ENCODE measurements around the gene SLC4A5. TPM values are rescaled to one million over a fixed set of nuclear protein-coding genes. Genes with fewer than 3 reads are reported as not detected.

The SLC4A5 gene
- total and polyA plus RNA-seq, 8 donors, result 0.12 to 4.8 (median 0.58) TPM; not detected in 1

DNA sequence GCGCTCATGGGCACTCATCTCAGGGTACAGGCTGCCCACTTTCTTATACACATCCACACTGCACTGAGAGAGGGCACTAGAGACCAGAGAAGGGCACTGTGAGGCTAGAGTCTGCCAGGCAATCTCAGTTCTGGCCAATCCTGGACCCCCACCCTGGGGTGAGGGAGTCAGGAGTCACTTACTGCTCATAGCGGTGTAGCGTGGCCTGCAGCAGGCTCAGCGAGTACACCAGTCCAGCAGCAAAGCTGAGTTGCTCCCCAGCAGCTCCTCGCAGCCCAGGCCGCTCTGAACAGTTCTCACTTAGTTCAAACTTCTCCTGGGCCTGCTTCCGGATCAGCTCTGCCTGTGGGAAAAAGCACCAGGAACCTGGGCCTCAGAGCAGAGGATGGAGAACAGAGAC lies 24.6 kb upstream of the SLC4A5 start:
- H3K4me1 ChIP-seq, result peaks cover 0 to 9% (median 6%) of the 10 kb centered on the region in 4 donors
- no peak overlapping the region for H3K4me3 ChIP-seq
- TF ChIP-seq EP300 (IDR thresholded peaks at IDR 0.05), result no peak
- no peak for TF ChIP-seq POLR2AphosphoS5 (IDR thresholded peaks at IDR 0.05)
- no peak for TF ChIP-seq POLR2A (IDR thresholded peaks at IDR 0.05)
- no peak for TF ChIP-seq CTCF (IDR thresholded peaks at IDR 0.05)
- 92 to 98% (median 95%) methylated on average over 7 of the region's 7 CpGs for WGBS, 5 donors
- no peak for DNase-seq
- intact Hi-C loops (cut with DNase I; ENCODE audit: low total_unique reads), result no loop called here
- no peak overlapping the region for H3K27ac ChIP-seq
- no peaks in the 10 kb centered on the region for H3K9me3 ChIP-seq
- no peaks in the 10 kb centered on the region for H3K27me3 ChIP-seq
- H3K36me3 ChIP-seq, result peaks cover 85 to 99% (median 92%) of the 10 kb centered on the region in 4 donors

DNA sequence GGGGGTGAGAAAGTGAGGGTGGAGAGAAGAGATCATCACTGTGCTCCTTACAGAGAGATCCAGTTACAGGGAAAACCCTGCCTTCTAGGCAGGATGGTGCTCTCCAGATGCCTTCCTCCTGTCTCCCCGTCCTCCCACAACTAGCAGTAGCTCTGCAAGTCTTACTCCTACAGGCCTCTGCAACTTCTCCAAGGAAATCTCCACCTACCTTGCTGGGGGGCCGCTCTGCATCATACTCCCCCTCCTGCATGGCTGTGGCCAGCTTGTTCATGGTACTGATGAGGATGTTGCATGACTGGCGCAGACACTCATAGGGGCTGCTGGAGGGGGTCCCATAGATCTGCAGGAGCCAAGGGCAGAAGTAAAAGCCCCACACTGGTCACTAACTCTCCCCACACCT lies 22.8 kb upstream of the SLC4A5 start:
- no peak for DNase-seq
- Histone ChIP-seq H3K27ac (no peak overlapping the region), H3K4me3 (no peak overlapping the region), H3K4me1 (no peaks in the 10 kb centered on the region), H3K9me3 (no peaks in the 10 kb centered on the region), H3K36me3 (peaks cover 99 to 100% (median 100%) of the 10 kb centered on the region in 4 donors), H3K27me3 (no peaks in the 10 kb centered on the region)
- intact Hi-C loops (cut with DNase I; ENCODE audit: low total_unique reads), result no loop called here
- TF ChIP-seq POLR2A (IDR thresholded peaks at IDR 0.05) (no peak), CTCF (IDR thresholded peaks at IDR 0.05) (no peak), POLR2AphosphoS5 (IDR thresholded peaks at IDR 0.05) (no peak), EP300 (IDR thresholded peaks at IDR 0.05) (no peak)
- WGBS, 5 donors, result 96 to 100% (median 98%) methylated on average over 2 to 3 of the region's 3 CpGs

DNA sequence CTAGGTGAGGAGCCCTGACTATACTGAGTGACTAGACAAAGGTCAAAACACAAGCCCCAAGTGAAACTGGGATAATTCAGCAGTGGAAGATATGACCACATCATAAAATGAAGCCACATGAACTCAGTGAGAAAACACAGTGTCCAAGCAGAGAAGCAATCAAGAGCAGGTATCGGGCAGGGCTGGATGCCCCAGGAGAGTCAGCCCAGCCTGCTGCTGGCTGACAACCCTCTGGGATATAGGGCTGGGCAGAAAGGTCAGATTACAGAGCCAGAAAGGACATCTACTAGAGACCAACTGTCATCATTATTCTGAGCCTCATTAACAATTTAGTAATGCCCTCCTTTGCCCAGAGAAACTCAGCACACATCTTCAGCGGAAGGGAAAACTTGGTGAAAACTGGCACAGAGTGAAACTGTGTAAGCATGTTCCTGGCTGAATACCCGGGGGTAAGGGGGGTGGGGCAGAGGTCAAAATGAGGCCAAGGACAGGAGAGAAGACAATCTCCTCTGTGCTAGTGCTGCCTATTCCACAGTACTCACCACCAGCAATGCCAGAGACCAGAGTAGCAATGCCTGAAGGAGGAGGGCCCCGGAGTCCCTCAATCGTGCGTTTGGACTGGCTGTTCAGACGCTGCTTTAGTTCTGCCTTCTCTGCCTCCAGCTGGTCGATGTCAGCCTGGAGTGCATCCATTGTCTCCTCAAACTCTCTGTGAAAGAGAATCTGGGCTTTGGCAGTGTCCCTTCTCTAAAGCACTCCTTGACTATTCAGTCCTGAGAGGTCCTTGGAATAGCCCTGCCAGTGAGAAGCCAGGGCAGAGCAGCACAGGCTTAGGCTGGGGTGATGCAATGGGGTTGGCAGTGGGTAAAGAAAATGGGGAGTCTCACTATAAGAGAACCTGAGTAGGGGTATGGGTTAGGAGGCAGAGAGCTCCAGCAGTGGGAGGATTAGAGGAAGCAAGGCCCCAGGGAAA lies 21.6 kb upstream of the SLC4A5 start:
- Histone ChIP-seq H3K36me3 (peaks cover 100% of the 10 kb centered on the region in 4 donors), H3K4me3 (no peak overlapping the region), H3K4me1 (no peaks in the 10 kb centered on the region), H3K9me3 (no peaks in the 10 kb centered on the region), H3K27me3 (no peaks in the 10 kb centered on the region), H3K27ac (no peak overlapping the region)
- peak in 1 of 2 donors; percentile 31 for DNase-seq
- 78 to 87% (median 80%) methylated on average over 8 of the region's 8 CpGs for WGBS, 5 donors
- TF ChIP-seq POLR2AphosphoS5 (IDR thresholded peaks at IDR 0.05) (no peak), POLR2A (IDR thresholded peaks at IDR 0.05) (no peak), CTCF (IDR thresholded peaks at IDR 0.05) (no peak), EP300 (IDR thresholded peaks at IDR 0.05) (no peak)
- intact Hi-C loops (cut with DNase I; ENCODE audit: low total_unique reads), result no loop called here

- H3K4me1 ChIP-seq, result no peaks in the 10 kb centered on the region
- no peak overlapping the region for H3K4me3 ChIP-seq
- no peak overlapping the region for H3K27ac ChIP-seq
- no peaks in the 10 kb centered on the region for H3K27me3 ChIP-seq
- no peak for TF ChIP-seq EP300 (IDR thresholded peaks at IDR 0.05)
- no peak for TF ChIP-seq POLR2A (IDR thresholded peaks at IDR 0.05)
- TF ChIP-seq POLR2AphosphoS5 (IDR thresholded peaks at IDR 0.05), result no peak
- TF ChIP-seq CTCF (IDR thresholded peaks at IDR 0.05), result no peak
- no peak for DNase-seq
- peaks cover 78 to 100% (median 100%) of the 10 kb centered on the region in 4 donors for H3K36me3 ChIP-seq
- H3K9me3 ChIP-seq, result no peaks in the 10 kb centered on the region
- WGBS, 5 donors, result 83 to 92% (median 90%) methylated on average over 8 to 11 of the region's 11 CpGs
- intact Hi-C loops (cut with DNase I; ENCODE audit: low total_unique reads), result no loop called here
These were observed 18.1 kb upstream of the SLC4A5 start for GRCh38 chr2:74361327-74361726.
